Measurements from ENCODE around the gene C16orf82.

C16orf82 gene

GRCh38 chr16:27113341-27113841, 46.7 kb downstream of the C16orf82 start:
- in situ Hi-C loops (cut with MboI; ENCODE audit: low pct_unique_long_range_greater_than_20kb, low sequenced_read_pairs): no loop called here
- no peak for DNase-seq

GRCh38 chr16:27114006-27114405, 47.3 kb downstream of the C16orf82 start:
- in situ Hi-C loops (cut with MboI; ENCODE audit: low pct_unique_long_range_greater_than_20kb, low sequenced_read_pairs): no loop called here

GRCh38 chr16:27118526-27118925, 51.8 kb downstream of the C16orf82 start:
- in situ Hi-C loops (cut with MboI; ENCODE audit: low pct_unique_long_range_greater_than_20kb, low sequenced_read_pairs): no loop called here
- no peak for DNase-seq

More at GRCh38 chr16:27114006-27114405, 47.3 kb downstream of the C16orf82 start:
- no peak for DNase-seq

Data from KBM-7 (cell line).